B cell (primary cell): ENCODE measurements around the gene MAPK8. TPM values are rescaled to one million over a fixed set of nuclear protein-coding genes. Genes with fewer than 3 reads are reported as not detected.

Experiments
- ATAC-seq: fragments of 200-7000 bp; cut with Tn5 transposase; one replicate; pipeline ENCODE4 v1.10.0; 2021; ENCODE audit warnings: low read depth, mild to moderate bottlenecking, moderate number of reproducible peaks, moderate library complexity
- CTCF ChIA-PET: fragments of 350-600 bp; sonication (Branson Sonifier 250); formaldehyde crosslinking; loops from one replicate; lab custom pipeline; 2021; ENCODE audit warnings: antibody characterized with exemption, inconsistent platforms; lab: Charles Lee
- POLR2A ChIA-PET: fragments of 350-600 bp; sonication (Branson Sonifier 250); formaldehyde crosslinking; loops from one replicate; lab custom pipeline; 2021; ENCODE audit warnings: antibody characterized with exemption; lab: Charles Lee
- DNase-seq: peaks from one replicate; pipeline ENCODE4 v3.0.0; 2013
- H2AFZ ChIP-seq: 2 replicates; pipeline ENCODE4 v1.6.1; 2012; ENCODE audit warnings: mild to moderate bottlenecking, low read depth, low read length; ENCODE audit not compliant: insufficient read depth, poor library complexity, severe bottlenecking
- H3K27ac ChIP-seq, 2 donors: 1 replicate in 1 of 2; 2 replicates in 1 of 2; pipeline ENCODE4 v1.5.1; 2012 to 2013; ENCODE audit warnings: low read length in 2 of 2, mild to moderate bottlenecking in 2 of 2, moderate library complexity in 1 of 2
- H3K27me3 ChIP-seq, 4 experiments: fragments of 200-600 bp in 1 of 4; sonication (generic) in 1 of 4; replicated peaks in 1 of 4; 1 replicate in 2 of 4; 2 replicates in 2 of 4; pipeline versions ENCODE4 v1.6.1 to v1.7.0; 2013 to 2016; ENCODE audit warnings: low read length in 3 of 4, mild to moderate bottlenecking in 2 of 4, mixed read lengths in 1 of 4, moderate library complexity in 1 of 4; ENCODE audit not compliant: insufficient read depth in 4 of 4, control insufficient read depth in 3 of 4; ENCODE audit errors: control extremely low read depth in 1 of 4
- H3K36me3 ChIP-seq, 2 experiments: replicated peaks in 1 of 2; 1 replicate in 1 of 2; 2 replicates in 1 of 2; pipeline versions ENCODE4 v1.6.1 to v1.7.1; 2013; ENCODE audit warnings: low read length in 1 of 2; ENCODE audit not compliant: insufficient read depth in 2 of 2, control insufficient read depth in 1 of 2; ENCODE audit errors: control extremely low read depth in 1 of 2, extremely low read depth in 1 of 2
- H3K4me1 ChIP-seq, 2 donors: fragments of 200-600 bp in 1 of 2; sonication (generic) in 1 of 2; 1 replicate in 1 of 2; 2 replicates in 1 of 2; pipeline versions ENCODE4 v1.5.1 to v1.6.1; 2013 to 2017; ENCODE audit warnings: low read length in 2 of 2; ENCODE audit not compliant: control insufficient read depth in 2 of 2, insufficient read depth in 2 of 2
- H3K4me2 ChIP-seq: replicated peaks from 2 replicates; pipeline ENCODE3; 2012; ENCODE audit warnings: mild to moderate bottlenecking, low read depth, low read length; ENCODE audit not compliant: poor library complexity, severe bottlenecking
- H3K4me3 ChIP-seq, 5 experiments: fragments of 200-600 bp in 1 of 5; sonication (generic) in 1 of 5; 1 replicate in 3 of 5; 2 replicates in 2 of 5; pipeline versions ENCODE4 v1.5.1 to v1.7.0; 2011 to 2016; ENCODE audit warnings: low read length in 4 of 5, mild to moderate bottlenecking in 4 of 5, low read depth in 2 of 5, control low read depth in 1 of 5, moderate library complexity in 1 of 5; ENCODE audit not compliant: insufficient read depth in 1 of 5; ENCODE audit errors: control extremely low read depth in 1 of 5, extremely low read depth in 1 of 5
- H3K79me2 ChIP-seq: fragments of 200-600 bp; sonication (generic); one replicate; pipeline ENCODE4 v1.6.0; 2016; ENCODE audit warnings: low read length; ENCODE audit not compliant: control insufficient read depth, insufficient read depth
- H3K9ac ChIP-seq: fragments of 200-600 bp; sonication (generic); 2 replicates; pipeline ENCODE4 v1.6.1; 2017; ENCODE audit warnings: mild to moderate bottlenecking, low read length, moderate library complexity
- H3K9me3 ChIP-seq, 3 donors: one replicate each; pipeline versions ENCODE4 v1.6.1 to v1.7.1; 2013; ENCODE audit warnings: low read length in 2 of 3; ENCODE audit not compliant: control insufficient read depth in 2 of 3, insufficient read depth in 1 of 3; ENCODE audit errors: control extremely low read depth in 1 of 3
- H4K20me1 ChIP-seq: 2 replicates; pipeline ENCODE4 v1.6.0; 2012; ENCODE audit warnings: mild to moderate bottlenecking, low read length; ENCODE audit not compliant: insufficient read depth, control insufficient read depth, poor library complexity, severe bottlenecking
- H3K27ac Mint-ChIP-seq: one replicate; pipeline ENCODE4 v1.8.0; 2021; ENCODE audit warnings: mixed read lengths
- H3K27me3 Mint-ChIP-seq: one replicate; pipeline ENCODE4 v1.8.0; 2021; ENCODE audit warnings: mixed read lengths
- H3K4me1 Mint-ChIP-seq: one replicate; pipeline ENCODE4 v1.8.0; 2021; ENCODE audit warnings: mixed read lengths
- H3K4me3 Mint-ChIP-seq: one replicate; pipeline ENCODE4 v1.8.0; 2021; ENCODE audit warnings: mixed read lengths
- H3K9me3 Mint-ChIP-seq: one replicate; pipeline ENCODE4 v1.8.0; 2022; ENCODE audit warnings: mixed read lengths; ENCODE audit not compliant: insufficient read depth
- EZH2 ChIP-seq: IDR thresholded peaks from 2 replicates; pipeline ENCODE4 v1.6.1; 2012; ENCODE audit warnings: borderline replicate concordance, low read depth, mild to moderate bottlenecking, moderate library complexity, low read length; ENCODE audit not compliant: insufficient read depth, poor library complexity, severe bottlenecking
- WGBS: methylation state at CpG from one replicate; pipeline ENCODE4 v1.1.5; 2013; ENCODE audit warnings: missing lambda C conversion rate; ENCODE audit not compliant: insufficient coverage; 5-methylcytosine and 5-hydroxymethylcytosine counted together
- intact Hi-C: fragments of 100-400 bp; cut with micrococcal nuclease; formaldehyde crosslinking; loops from one replicate; pipeline ENCODE4 v1.10.0; 2022
- polyA plus RNA-seq: library from polyadenylated mRNA; depleted of rRNA; stranded (reverse); fragments of >200 nt; gene quantifications from 2 replicates; pipeline ENCODE4 v1.2.3, GENCODE V29; 2012
- total RNA-seq, 2 donors: library from RNA; stranded (reverse); fragments of 120-200 nt in 1 of 2; gene quantifications; 1 replicate in 1 of 2; 2 replicates in 1 of 2; pipeline versions ENCODE4 v1.2.3 to v1.2.4, GENCODE V29; 2013 to 2022
- TF ChIP-seq, protein P1 (sequence below): fragments of 200-600 bp; IDR thresholded peaks from one replicate; pipeline ENCODE4 v1.8.0; 2022; ENCODE audit warnings: antibody characterized with exemption, mild to moderate bottlenecking

MAPK8 gene
- total and polyA plus RNA-seq, 2 donors (not counting 1 experiment from before 2014, with no cell fraction given), result 13.7 to 40.0 TPM

DNA sequence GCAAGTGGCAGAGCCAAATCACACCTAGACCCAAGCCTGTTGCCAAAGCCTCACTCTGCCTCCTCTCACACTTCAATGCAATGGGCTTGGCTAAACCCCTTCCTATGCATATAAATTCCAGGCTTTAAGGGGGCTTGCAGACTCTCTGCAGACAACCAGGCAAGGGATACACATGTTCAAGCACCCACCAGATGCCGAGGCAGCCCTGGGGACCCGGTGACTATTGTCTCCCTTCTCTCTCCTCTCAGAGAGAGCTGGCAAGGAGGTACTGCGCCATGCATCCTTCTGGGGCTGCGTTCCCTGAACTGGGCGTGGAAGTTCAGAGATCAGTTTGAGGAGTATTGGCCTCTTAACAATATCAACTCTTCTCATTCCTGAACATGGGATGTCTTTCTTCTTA, 167.2 kb downstream of the MAPK8 start:
- ChIA-PET POLR2A (no interaction called here), CTCF (no interaction called here)
- Histone ChIP-seq H4K20me1 (no peaks in the 10 kb centered on the region), H3K9me3 (peaks cover 0 to 5% (median 0%) of the 10 kb centered on the region in 3 donors), H3K9ac (no peak overlapping the region), H3K4me1 (no peaks in the 10 kb centered on the region), H3K4me3 (no peak overlapping the region), H3K79me2 (no peaks in the 10 kb centered on the region), H3K27ac (no peak overlapping the region), H3K36me3 (no peaks in the 10 kb centered on the region), H3K27me3 (peaks cover 0 to 2% (median 0%) of the 10 kb centered on the region in 4 experiments), H2AFZ (no peak overlapping the region), H3K4me2 (no peak overlapping the region)
- no peak for ATAC-seq
- WGBS, result 95% methylated on average over 2 of the region's 5 CpGs
- TF ChIP-seq, protein P1, sequence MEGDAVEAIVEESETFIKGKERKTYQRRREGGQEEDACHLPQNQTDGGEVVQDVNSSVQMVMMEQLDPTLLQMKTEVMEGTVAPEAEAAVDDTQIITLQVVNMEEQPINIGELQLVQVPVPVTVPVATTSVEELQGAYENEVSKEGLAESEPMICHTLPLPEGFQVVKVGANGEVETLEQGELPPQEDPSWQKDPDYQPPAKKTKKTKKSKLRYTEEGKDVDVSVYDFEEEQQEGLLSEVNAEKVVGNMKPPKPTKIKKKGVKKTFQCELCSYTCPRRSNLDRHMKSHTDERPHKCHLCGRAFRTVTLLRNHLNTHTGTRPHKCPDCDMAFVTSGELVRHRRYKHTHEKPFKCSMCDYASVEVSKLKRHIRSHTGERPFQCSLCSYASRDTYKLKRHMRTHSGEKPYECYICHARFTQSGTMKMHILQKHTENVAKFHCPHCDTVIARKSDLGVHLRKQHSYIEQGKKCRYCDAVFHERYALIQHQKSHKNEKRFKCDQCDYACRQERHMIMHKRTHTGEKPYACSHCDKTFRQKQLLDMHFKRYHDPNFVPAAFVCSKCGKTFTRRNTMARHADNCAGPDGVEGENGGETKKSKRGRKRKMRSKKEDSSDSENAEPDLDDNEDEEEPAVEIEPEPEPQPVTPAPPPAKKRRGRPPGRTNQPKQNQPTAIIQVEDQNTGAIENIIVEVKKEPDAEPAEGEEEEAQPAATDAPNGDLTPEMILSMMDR, result no peak
- no peak for TF ChIP-seq EZH2
- DNase-seq, result no peak
- peaks cover 16% of the 10 kb centered on the region for H3K27me3 Mint-ChIP-seq
- H3K4me1 Mint-ChIP-seq, result no peaks in the 10 kb centered on the region
- no peak overlapping the region for H3K27ac Mint-ChIP-seq
- no peaks in the 10 kb centered on the region for H3K9me3 Mint-ChIP-seq
- H3K4me3 Mint-ChIP-seq, result no peak overlapping the region
- intact Hi-C loops, result no loop called here

DNA sequence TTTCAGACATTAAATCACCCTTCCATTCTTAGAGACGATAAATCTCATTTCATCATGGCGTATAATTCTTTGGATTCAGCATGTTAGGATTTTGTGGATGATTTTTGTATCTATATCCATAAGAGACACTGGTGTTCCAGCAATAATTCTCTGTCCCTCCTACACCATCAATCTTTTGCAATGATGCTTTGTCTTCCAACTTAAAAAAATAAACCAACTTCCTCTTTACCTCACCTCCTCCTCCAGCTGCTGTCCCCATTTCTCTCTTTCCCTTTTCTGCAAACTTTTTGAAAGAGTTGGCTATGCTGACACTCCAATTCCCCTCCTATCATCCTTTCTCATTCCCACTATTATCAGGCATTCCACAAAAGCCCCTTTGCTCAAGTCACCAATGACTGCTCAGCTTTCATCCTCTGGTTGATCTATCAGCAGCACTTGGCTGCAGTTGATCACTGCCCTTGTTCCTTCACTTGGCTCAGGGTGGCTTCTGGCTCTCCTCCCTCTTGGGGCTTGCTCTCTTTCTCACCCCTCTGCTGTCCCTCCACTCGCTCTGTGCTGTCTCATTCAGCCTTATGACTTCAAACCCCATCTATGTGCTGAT, 168.4 kb downstream of the MAPK8 start:
- DNase-seq (no peak), ATAC-seq (no peak)
- H3K27me3 Mint-ChIP-seq, result peaks cover 22% of the 10 kb centered on the region
- CTCF ChIA-PET, result interaction anchor here (1.4 kb wide), 1 partner anchor 11 kb away, joined by 3 read pairs; no protein-coding TSS in a partner anchor
- no peaks in the 10 kb centered on the region for H4K20me1 ChIP-seq
- no peak overlapping the region for H3K27ac Mint-ChIP-seq
- no peak overlapping the region for H3K4me2 ChIP-seq
- no peaks in the 10 kb centered on the region for H3K4me1 Mint-ChIP-seq
- POLR2A ChIA-PET, result no interaction called here
- intact Hi-C loops, result no loop called here
- TF ChIP-seq EZH2, result no peak
- TF ChIP-seq, protein P1, result no peak
- H3K27me3 ChIP-seq, result peaks cover 0 to 2% (median 0%) of the 10 kb centered on the region in 4 experiments
- H3K9me3 Mint-ChIP-seq, result no peaks in the 10 kb centered on the region
- H2AFZ ChIP-seq, result no peak overlapping the region
- H3K4me3 ChIP-seq, result no peak overlapping the region
- H3K36me3 ChIP-seq, result no peaks in the 10 kb centered on the region
- 71% methylated on average over 1 of the region's 3 CpGs for WGBS
- peaks cover 0 to 8% (median 0%) of the 10 kb centered on the region in 3 donors for H3K9me3 ChIP-seq
- H3K4me1 ChIP-seq, result no peaks in the 10 kb centered on the region
- H3K9ac ChIP-seq, result no peak overlapping the region
- H3K27ac ChIP-seq, result no peak overlapping the region
- no peaks in the 10 kb centered on the region for H3K79me2 ChIP-seq
- H3K4me3 Mint-ChIP-seq, result no peak overlapping the region
